HepG2 (cell line): ENCODE data around the gene ABCB8. TPM values are rescaled to one million over a fixed set of nuclear protein-coding genes. Genes with fewer than 3 reads are reported as not detected.

Source experiments
- CCAR2 ChIP-seq: fragments of 200-400 bp; formaldehyde crosslinking; optimal IDR thresholded peaks from 2 replicates; pipeline ENCODE3; 2018; ENCODE audit warnings: low read depth, mild to moderate bottlenecking, low read length, moderate library complexity
- JDP2 ChIP-seq: sonication (generic); formaldehyde crosslinking; IDR thresholded peaks from 2 replicates; pipeline ENCODE4 v1.8.1; 2022; ENCODE audit warnings: missing genetic modification reagents, borderline replicate concordance
- NKX3-1 ChIP-seq: sonication (generic); formaldehyde crosslinking; IDR thresholded peaks from 2 replicates; pipeline ENCODE4 v1.5.0; 2020; ENCODE audit warnings: missing genetic modification reagents
- RARA ChIP-seq: IDR thresholded peaks from 2 replicates; pipeline ENCODE4 v1.6.1; 2016; ENCODE audit warnings: missing genetic modification reagents, missing compliant biosample characterization
- TEAD2 ChIP-seq: sonication (generic); formaldehyde crosslinking; IDR thresholded peaks from 2 replicates; pipeline ENCODE4 v1.9.0; 2021; ENCODE audit warnings: missing genetic modification reagents
- ZNF136 ChIP-seq: sonication (generic); formaldehyde crosslinking; IDR thresholded peaks from 2 replicates; pipeline ENCODE4 v1.8.1; 2022; ENCODE audit warnings: low read depth, mild to moderate bottlenecking, moderate library complexity, missing genetic modification reagents
- polyA plus RNA-seq, 8 experiments: library from polyadenylated mRNA; depleted of rRNA in 3 of 8; stranded (reverse) in 7 of 8; unstranded in 1 of 8; fragments of >200 nt; fragmentation: Illumina TruSeq in 4 of 8; extraction: Trizol in 4 of 8; gene quantifications; 2 replicates each; pipeline versions ENCODE4 v1.2.1 to v1.2.3, GENCODE V29; 2011 to 2016; ENCODE audit warnings: low read depth in 4 of 8, missing spikeins in 1 of 8, mixed read lengths in 1 of 8; ENCODE audit not compliant: insufficient read depth in 1 of 8
- total RNA-seq, 5 experiments: library from RNA; depleted of rRNA; stranded (reverse); fragments of >200 nt; fragmentation: Illumina TruSeq; extraction: Trizol; gene quantifications; 2 replicates each; pipeline ENCODE4 v1.2.3, GENCODE V29; 2016; ENCODE audit warnings: low read depth in 1 of 5
- TF ChIP-seq, protein P1 (sequence below): IDR thresholded peaks from 2 replicates; pipeline ENCODE4 v1.6.1; 2016; ENCODE audit warnings: missing compliant biosample characterization, missing genetic modification reagents, borderline replicate concordance
- TF ChIP-seq, protein P2 (sequence below): sonication (generic); formaldehyde crosslinking; IDR thresholded peaks from 2 replicates; pipeline ENCODE4 v1.4.0; 2020; ENCODE audit warnings: mild to moderate bottlenecking, missing genetic modification reagents, borderline replicate concordance
- TF ChIP-seq, protein P3 (sequence below): sonication (generic); formaldehyde crosslinking; IDR thresholded peaks from 2 replicates; pipeline ENCODE4 v1.4.0; 2020; ENCODE audit warnings: missing genetic modification reagents, low read depth, mild to moderate bottlenecking, borderline replicate concordance
- TF ChIP-seq, protein P4 (sequence below), 2 experiments: fragments of 450-650 bp in 1 of 2; sonication (generic) in 1 of 2; formaldehyde crosslinking in 1 of 2; IDR thresholded peaks; 2 replicates each; pipeline versions ENCODE4 v1.6.1 to v1.8.0; 2016 to 2022; ENCODE audit warnings: antibody characterized with exemption in 1 of 2, mild to moderate bottlenecking in 1 of 2, missing genetic modification reagents in 1 of 2
- TF ChIP-seq, protein P5 (sequence below): sonication (generic); formaldehyde crosslinking; IDR thresholded peaks from 2 replicates; pipeline ENCODE4 v1.4.0; 2020; ENCODE audit warnings: missing genetic modification reagents
- TF ChIP-seq, protein P6 (sequence below): IDR thresholded peaks from 2 replicates; pipeline ENCODE4 v1.6.1; 2016; ENCODE audit warnings: control low read depth

The ABCB8 gene
- total and polyA plus RNA-seq, 2 of the 13 experiments (the other 11 are each of a cell fraction or from before 2014, with no cell fraction given) = 6.6 to 16.7 TPM

DNA sequence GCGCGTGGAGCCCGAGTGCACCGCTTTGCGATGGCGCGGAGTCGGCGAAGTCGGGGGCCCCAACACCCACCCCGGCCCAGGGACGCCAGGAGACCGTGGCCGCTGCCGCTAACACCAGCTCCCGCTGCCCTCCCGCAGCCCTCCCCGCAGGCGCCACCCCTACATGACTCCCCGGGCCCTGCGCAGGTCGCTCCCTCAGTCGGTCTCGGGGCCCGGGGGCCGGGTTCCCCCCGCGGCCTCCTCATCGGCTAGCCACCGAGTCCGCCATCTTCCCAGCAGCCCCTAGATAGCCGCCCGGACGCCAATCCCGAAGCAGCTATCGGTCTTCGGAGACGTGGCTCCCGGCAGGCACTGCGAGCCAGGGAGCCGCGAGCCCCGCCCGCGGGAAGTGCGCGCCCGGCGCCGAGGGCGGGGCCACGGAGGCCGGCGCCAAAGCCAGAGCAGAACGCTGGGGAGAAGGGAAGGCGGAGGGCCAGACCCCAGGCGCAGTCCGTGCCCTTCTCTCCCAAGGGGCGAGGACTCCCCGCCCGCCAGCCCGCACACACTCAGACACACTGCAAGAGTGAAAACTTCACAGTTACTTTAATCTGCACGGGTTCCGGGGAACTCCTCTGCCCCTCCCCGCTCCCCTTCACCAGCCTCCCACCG, 52.4 kb downstream of the ABCB8 start, which contains the start of gene FASTK (continued):
- TF ChIP-seq, protein P1, sequence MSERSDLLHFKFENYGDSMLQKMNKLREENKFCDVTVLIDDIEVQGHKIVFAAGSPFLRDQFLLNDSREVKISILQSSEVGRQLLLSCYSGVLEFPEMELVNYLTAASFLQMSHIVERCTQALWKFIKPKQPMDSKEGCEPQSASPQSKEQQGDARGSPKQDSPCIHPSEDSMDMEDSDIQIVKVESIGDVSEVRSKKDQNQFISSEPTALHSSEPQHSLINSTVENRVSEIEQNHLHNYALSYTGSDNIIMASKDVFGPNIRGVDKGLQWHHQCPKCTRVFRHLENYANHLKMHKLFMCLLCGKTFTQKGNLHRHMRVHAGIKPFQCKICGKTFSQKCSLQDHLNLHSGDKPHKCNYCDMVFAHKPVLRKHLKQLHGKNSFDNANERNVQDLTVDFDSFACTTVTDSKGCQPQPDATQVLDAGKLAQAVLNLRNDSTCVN (CRISPR knock-in tag) = no peak
- no peak for TF ChIP-seq CCAR2
- TF ChIP-seq, protein P2, sequence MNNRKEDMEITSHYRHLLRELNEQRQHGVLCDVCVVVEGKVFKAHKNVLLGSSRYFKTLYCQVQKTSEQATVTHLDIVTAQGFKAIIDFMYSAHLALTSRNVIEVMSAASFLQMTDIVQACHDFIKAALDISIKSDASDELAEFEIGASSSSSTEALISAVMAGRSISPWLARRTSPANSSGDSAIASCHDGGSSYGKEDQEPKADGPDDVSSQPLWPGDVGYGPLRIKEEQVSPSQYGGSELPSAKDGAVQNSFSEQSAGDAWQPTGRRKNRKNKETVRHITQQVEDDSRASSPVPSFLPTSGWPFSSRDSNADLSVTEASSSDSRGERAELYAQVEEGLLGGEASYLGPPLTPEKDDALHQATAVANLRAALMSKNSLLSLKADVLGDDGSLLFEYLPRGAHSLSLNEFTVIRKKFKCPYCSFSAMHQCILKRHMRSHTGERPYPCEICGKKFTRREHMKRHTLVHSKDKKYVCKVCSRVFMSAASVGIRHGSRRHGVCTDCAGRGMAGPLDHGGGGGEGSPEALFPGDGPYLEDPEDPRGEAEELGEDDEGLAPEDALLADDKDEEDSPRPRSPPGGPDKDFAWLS = no peak
- no peak for TF ChIP-seq TEAD2 (CRISPR knock-in tag)
- TF ChIP-seq, protein P3, sequence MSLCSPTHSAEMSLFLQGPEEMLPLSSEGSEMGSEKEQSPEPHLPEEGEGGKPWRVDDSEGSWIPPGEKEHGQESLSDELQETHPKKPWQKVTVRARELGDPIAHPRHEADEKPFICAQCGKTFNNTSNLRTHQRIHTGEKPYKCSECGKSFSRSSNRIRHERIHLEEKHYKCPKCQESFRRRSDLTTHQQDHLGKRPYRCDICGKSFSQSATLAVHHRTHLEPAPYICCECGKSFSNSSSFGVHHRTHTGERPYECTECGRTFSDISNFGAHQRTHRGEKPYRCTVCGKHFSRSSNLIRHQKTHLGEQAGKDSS (CRISPR knock-in tag) = peak; percentile 31
- TF ChIP-seq, protein P4, sequence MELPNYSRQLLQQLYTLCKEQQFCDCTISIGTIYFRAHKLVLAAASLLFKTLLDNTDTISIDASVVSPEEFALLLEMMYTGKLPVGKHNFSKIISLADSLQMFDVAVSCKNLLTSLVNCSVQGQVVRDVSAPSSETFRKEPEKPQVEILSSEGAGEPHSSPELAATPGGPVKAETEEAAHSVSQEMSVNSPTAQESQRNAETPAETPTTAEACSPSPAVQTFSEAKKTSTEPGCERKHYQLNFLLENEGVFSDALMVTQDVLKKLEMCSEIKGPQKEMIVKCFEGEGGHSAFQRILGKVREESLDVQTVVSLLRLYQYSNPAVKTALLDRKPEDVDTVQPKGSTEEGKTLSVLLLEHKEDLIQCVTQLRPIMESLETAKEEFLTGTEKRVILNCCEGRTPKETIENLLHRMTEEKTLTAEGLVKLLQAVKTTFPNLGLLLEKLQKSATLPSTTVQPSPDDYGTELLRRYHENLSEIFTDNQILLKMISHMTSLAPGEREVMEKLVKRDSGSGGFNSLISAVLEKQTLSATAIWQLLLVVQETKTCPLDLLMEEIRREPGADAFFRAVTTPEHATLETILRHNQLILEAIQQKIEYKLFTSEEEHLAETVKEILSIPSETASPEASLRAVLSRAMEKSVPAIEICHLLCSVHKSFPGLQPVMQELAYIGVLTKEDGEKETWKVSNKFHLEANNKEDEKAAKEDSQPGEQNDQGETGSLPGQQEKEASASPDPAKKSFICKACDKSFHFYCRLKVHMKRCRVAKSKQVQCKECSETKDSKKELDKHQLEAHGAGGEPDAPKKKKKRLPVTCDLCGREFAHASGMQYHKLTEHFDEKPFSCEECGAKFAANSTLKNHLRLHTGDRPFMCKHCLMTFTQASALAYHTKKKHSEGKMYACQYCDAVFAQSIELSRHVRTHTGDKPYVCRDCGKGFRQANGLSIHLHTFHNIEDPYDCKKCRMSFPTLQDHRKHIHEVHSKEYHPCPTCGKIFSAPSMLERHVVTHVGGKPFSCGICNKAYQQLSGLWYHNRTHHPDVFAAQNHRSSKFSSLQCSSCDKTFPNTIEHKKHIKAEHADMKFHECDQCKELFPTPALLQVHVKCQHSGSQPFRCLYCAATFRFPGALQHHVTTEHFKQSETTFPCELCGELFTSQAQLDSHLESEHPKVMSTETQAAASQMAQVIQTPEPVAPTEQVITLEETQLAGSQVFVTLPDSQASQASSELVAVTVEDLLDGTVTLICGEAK (IDR thresholded peaks at IDR 0.05) = no peak
- TF ChIP-seq, protein P4 (CRISPR knock-in tag; IDR thresholded peaks at IDR 0.05) = no peak; the same call in 1 of the 2 replicates
- TF ChIP-seq, protein P5, sequence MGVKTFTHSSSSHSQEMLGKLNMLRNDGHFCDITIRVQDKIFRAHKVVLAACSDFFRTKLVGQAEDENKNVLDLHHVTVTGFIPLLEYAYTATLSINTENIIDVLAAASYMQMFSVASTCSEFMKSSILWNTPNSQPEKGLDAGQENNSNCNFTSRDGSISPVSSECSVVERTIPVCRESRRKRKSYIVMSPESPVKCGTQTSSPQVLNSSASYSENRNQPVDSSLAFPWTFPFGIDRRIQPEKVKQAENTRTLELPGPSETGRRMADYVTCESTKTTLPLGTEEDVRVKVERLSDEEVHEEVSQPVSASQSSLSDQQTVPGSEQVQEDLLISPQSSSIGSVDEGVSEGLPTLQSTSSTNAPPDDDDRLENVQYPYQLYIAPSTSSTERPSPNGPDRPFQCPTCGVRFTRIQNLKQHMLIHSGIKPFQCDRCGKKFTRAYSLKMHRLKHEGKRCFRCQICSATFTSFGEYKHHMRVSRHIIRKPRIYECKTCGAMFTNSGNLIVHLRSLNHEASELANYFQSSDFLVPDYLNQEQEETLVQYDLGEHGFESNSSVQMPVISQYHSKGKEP = peak; percentile 18; the same call in 1 of the 2 replicates
- no peak for TF ChIP-seq NKX3-1
- TF ChIP-seq, protein P6, sequence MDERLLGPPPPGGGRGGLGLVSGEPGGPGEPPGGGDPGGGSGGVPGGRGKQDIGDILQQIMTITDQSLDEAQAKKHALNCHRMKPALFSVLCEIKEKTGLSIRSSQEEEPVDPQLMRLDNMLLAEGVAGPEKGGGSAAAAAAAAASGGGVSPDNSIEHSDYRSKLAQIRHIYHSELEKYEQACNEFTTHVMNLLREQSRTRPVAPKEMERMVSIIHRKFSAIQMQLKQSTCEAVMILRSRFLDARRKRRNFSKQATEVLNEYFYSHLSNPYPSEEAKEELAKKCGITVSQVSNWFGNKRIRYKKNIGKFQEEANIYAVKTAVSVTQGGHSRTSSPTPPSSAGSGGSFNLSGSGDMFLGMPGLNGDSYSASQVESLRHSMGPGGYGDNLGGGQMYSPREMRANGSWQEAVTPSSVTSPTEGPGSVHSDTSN (CRISPR knock-in tag) = no peak
- no peak for TF ChIP-seq RARA
- TF ChIP-seq ZNF136 (CRISPR knock-in tag) = 0 out of 2 replicates have a peak, but pooled peaks have one; percentile 53
- no peak for TF ChIP-seq JDP2 (CRISPR knock-in tag)
